ENCODE measurements around the gene ABCA4.

Gene ABCA4

DNA sequence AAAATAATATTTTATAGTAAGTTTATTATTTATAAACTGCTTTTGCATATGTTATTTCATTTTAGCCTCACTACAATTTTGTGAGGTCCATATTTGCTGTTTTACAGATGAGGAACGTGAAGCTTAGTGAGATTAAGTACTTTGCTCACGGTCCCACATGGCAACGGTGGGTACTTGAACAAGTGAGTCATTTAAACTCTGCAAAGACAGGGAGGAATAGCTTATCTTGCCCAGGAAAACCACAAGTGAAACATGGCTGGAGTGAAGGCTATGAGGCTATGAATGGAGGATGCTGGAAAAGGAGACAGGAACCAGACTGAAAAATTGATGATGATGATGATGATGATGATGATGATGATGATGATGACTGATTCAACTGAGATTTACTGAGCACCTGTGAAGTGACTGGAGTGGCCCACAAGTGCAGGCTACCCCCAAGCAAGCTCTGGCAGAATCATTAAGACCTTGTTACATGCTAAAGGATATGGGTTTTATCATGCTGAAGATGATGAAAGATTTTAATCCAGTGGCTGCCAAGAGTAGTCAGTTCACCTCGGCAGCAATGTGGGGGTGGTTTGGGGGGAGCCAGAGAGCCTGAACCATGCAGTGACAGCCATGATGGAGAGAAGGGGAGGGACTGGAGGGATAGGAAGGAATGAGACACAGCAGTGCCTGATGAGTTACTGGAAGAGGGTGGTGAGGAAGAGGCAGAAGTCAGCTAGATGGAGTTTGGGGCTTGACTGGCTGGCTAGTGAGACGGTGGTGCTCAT lies 1.4 kb upstream of the ABCA4 start:
- no peak for DNase-seq

DNA sequence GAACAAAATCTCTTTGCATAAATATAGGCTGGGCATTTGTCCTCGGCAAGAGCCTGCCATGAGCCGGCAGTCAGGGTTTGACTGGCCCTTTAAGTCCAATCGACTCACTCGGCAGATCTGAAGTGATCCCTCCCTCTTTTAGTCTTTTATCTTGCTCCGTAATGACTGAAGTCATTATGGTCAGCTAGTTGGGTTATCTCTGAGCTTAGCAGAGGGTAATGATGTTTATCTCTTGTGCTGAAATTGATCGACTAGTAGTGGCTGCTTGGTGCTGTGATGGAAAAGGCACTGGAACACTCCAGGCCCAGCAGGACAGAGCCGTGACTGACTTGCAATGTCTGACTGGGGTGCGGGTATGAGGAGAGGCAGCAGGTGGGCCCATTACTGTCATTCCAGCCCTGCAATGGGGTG lies 468 bp upstream of the ABCA4 start:
- DNase-seq, result no peak

GRCh38 chr1:94120570-94120901 lies 412 bp downstream of the ABCA4 start:
- no peak for DNase-seq

DNA sequence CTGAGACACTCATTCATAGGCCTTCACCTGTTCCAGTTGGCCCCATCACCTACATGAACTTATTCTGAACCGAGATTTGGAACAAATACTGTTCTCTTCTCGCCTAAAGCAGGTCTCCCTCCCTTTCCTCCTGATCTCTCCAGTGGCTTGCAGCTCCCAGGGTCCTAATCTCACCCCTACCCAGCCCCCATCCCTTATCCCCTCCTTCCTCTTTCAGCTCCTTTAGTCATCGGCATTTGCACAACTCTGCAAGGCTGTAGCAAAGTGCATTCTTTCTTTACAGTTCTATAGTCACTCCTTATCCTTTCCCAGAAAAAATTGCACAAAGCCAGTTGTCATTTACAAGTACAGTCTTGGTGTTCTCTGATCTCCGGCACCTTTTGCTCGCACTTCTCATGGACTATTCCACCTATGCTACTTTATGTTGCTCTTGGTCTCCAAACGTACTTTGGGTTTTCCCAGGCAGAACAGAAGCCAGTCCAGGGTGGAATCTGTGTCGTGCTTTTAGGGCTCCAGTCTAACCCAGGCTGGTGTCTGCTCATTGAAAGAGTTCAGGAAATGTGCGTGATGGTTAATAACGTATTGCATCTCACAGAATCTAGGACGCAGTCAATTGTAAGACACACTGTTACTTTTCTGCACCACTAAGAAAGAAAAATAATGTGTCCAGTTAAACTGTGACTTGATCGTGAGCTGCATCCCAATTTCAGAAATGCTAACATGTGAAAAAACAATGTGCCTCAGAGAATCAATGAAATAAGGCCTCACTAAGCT lies 965 bp downstream of the ABCA4 start:
- no peak for DNase-seq

- no peak for DNase-seq
These were observed 1.6 kb downstream of the ABCA4 start for GRCh38 chr1:94119306-94119705.

DNA sequence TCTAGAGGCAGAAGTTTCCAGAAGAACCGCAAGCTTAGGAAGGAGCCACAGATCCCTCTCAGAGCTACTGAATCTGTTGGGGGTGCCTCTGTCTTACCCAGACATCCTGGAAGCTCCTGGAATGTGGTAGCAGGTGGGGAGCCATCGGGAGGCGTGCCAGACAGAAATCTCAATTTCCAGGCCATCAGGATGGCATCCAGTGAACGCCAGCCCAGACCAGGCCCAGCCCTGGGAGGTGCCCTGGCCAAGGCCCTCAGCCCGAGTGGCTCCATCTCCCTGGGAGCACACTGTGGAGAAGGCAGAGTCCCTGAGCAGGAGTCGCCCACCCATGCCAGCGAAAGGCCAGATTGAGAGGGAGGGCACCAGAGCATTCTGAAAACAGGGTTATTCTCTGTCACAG lies 2.5 kb downstream of the ABCA4 start:
- DNase-seq, result no peak

DNA sequence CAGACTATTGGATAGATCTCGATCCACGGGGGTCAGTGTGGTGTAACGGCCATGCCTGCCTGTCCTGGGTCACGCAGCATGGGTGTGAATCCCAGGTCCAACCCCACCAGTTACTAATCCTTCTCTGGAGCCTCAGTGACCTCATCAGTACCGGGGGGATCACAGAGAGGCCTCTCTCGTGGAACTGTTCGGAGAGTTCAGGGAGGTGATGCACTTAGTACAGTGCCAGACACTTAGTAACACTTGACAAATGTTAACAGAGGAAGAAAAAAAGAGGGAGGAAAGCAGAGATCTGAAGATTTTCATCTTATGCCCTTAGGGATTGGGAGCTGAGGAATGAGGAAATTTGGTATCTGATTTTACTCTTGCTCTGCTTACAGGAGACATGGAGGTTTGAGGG lies 2.9 kb downstream of the ABCA4 start:
- no peak for DNase-seq

DNA sequence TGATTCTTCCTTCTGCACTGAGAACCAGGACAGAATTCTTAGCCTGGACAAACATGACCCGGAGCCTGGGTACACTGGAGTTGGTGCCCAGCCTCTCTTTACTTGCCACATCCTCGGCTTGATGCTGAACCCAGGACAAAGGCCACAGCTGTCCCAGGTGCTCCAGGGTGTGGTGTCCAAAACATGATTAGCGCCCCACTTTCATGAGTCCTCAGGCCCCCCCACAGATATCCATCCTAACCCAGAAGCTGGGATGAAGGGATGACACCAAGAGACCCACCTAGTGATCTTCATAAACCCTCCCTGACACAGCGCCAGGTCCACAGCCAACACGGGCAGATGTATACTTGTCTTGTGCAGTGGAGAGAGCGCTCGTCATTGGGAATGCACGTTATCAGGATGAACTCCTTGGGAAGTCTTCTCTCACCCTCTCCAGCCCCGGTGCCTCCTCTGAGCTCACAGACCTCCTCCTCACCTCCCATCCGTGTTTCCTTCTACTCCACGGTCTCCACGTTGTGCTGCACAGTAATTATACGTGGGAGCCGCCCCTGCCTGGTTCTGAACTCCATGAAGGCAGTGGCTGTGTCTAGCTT lies 3.6 kb downstream of the ABCA4 start:
- no peak for DNase-seq

DNA sequence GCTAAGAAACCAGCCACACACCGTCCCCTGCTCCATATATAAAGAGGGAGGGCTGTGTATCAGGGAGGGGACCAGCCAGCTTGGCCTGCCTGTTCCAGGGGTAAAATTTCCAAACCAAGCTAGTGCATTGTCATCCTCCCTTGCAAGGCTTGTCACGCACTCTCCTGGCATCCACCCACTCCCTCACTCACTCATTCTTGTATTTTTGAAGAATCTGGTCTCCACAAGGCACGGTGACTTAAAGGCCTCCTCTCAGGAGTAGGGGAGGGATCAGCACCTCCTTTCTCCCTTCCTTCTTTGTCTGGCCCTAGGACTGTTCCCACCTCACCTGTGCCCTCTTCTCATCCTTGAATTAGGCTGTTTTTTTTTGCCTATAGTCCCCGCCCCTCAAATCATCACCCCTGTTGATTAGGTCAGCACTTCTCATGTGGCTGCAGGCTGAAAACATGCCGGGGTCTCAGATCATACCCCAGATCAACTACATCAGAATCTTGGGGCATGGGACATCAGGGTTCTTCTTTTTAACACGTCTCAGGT lies 5.0 kb downstream of the ABCA4 start:
- DNase-seq, result no peak

DNA sequence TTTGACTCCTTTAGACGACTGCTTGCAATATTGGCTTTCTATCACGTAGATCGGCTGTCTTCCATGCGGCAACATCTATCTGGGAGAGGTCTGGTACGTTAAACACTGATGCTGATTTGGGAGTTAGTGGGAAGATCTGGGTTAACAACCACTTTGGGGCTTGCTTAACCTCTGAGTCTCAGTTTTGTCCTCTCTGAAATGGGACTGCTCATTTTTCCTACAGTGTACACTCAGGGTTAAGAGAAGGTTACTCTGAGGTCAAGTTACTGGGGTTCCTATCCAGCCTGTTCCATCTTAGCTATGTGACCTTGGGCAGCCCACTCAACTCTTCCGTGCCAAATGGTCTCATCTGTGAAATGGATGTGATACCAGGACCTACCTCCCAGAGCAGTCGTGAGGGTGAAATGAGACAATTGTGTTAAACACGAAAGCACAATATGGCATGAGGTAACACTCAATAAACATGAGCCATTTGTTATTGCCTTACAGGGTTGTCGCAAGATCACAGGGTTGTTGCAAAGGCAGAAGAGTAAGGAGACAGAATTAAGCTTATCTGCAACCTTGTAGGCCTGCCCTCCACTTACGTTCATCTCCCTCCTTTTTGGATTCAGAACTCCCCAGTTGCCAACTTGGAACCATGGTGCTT lies 5.6 kb downstream of the ABCA4 start:
- DNase-seq, result no peak

DNA sequence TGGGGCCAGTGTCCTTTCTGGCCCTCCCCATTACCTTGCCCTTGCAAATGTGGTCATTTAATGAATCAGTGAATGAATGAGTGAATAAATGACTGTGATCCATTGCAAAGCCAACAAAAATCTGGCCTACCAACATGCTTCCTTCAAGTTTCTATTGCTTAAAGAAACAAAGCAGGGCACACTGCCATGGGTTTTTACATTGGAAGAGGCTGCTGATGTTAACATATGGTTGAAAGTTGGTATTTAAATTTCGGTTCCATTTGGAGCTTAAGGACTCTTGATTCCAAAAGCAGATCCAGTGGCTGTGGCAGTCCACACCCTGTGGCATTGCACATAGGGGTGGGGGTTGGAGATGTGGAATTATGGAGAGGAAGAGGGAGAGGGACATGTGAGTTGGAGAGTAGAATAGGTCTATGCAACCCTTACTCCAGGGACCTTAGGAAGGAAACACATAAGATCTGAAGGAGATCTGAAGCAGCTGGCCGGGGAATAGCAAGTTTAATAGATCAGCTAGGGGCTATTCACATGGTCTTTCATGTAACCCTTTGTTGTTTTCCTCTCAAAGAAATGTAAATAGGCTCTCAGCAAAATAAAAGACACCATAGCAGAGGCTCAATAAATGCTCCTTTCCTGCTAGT lies 7.2 kb downstream of the ABCA4 start:
- DNase-seq, result no peak

DNA sequence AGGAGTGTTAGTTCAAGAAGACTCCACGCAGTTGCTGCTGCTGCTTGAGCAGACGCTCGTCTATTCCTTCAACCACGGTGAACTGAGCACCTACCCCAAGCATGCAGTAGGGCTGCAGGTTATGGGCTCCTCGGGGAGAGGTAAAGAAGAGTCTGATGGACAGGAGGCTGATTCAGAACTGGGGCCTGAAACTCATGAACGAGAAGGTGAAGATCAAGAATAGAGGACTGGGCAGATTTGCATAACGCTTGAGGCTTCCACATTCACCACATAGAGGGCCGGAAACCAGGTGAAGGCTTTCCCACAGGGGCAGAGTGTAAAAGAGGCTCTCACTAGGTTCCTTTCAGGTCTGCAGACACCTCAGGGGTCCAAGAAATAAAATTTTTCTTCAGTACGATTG lies 9.1 kb downstream of the ABCA4 start:
- no peak for DNase-seq

- no peak for DNase-seq
These were observed 9.8 kb downstream of the ABCA4 start for GRCh38 chr1:94110946-94111740.

DNA sequence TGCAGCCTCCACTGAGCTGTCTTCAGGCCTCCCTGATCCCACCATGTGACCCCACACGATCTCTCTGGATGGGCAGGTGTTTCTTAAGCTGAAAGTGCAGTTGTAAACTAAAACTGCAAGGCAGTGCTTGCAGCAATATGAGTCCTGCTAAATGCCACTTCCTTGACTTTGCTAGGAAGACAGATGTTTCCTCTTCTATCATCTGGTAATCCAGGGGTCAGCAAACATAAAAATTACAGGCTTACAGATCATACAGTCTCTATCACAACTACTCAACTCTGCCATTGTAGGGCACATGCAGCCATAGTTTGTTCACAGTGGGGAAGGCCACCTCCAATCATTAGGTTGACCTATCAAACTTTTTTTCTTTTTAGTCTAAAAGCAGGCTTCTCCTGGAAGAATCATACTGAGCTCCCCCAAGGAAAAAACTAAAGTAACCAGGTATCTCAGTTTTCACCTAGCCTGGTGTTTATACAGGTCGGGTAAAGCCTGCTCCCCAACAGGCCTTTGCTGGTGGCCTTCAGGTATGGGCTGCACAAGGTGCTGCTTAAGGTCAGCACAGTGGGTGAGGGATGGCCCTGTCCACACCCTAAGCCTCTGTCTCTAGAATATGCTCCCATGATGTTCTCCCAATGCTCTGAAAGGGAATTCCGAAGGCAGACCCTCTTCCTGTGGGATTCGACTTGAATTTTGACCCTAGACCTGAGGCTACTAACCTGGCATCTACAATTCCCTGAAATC lies 10.8 kb downstream of the ABCA4 start:
- no peak for DNase-seq

DNA sequence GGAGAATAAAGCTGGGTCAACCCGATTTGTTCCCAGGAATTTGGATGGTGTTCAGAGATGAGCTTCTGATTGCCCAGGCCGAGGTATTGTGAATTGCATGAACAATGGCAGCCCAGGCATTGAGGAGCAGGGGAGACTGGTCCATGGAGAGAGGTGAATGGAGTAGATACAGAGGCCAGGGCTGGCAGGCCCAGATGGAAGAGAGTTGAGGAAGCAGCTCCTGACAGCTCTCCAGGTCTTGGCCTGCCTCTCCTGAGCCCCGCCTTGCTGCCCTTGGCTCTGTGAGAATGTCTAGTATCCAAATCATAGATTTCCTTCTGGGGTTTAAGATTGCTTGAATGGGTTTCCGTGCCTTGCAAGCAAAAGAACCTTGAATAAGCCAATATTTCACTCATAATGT lies 11.5 kb downstream of the ABCA4 start:
- no peak for DNase-seq

GRCh38 chr1:94107141-94107540 lies 13.8 kb downstream of the ABCA4 start:
- DNase-seq, result no peak

DNA sequence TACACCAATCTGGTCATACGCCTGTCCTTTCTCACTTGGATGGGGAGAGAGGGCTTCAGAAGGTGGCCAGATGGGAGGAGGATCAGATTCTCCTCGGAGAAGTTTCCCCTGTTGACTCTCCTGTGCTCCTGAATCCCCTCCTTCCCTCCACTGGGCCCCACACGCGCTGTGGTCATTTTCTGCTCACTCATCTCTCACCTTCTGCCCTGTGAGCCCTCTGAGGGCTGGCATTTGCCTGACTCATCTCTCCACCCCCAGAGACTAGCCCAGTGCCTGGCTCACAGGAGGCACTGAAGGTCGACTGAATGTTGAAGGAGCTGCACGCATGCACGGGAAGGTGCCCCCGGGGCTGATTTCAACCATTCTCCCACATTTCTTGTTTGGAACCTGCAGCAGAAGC lies 14.2 kb downstream of the ABCA4 start:
- no peak for DNase-seq

GRCh38 chr1:94105957-94106529 lies 14.9 kb downstream of the ABCA4 start:
- DNase-seq, result no peak

- DNase-seq, result no peak
These were observed 15.4 kb downstream of the ABCA4 start for GRCh38 chr1:94105581-94105952.

- DNase-seq, result no peak
These were observed 16.0 kb downstream of the ABCA4 start for GRCh38 chr1:94104776-94105580.
